ENCODE measurements around the gene AFG3L2.

The AFG3L2 gene

GRCh38 chr18:12279781-12280531, 97.1 kb downstream of the AFG3L2 start:
- DNase-seq (ENCODE audit: low read depth in 1 of 2, low spot score in 1 of 2): no peak
